C4-2B (cell line): ENCODE results near the gene ATP1A1.

ENCODE experiments used
- H3K27ac ChIP-seq: fragments of 450-650 bp; 2 replicates; pipeline ENCODE4 v1.5.1; 2017
- CTCF ChIP-seq: fragments of 450-650 bp; conservative IDR thresholded peaks from 2 replicates; pipeline ENCODE4 v1.5.1; 2017; ENCODE audit warnings: mild to moderate bottlenecking
- ZFX ChIP-seq: fragments of 450-650 bp; IDR thresholded peaks from 2 replicates; pipeline ENCODE4 v1.6.1; 2017

ATP1A1 gene

GRCh38 chr1:116408803-116409720 lies 36.0 kb downstream of the ATP1A1 start:
- TF ChIP-seq ZFX (no peak), CTCF (no peak)
- no peak overlapping the region; the same call in 1 of the 2 replicates for H3K27ac ChIP-seq

DNA sequence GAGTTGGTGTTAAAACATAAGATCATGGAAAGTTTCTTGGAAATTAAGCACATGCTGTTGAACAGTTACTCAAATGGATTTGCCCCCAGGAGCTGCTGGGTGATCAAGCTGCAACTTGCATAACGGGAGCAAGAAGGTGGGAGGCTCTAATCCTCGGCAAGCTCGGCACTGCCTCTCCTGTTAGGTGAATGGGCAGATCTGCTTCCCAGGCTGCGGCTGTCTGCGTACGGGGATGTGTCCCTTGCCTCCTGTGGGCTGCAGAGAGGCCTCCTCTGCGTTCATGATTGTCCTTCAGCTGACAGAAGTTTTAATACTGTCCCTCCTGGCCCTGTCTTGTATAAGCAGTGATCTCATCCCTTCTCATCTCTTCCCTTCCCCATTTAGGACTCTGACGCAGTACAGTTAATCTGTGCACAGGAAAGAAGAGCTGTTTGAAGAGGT lies 36.7 kb downstream of the ATP1A1 start:
- TF ChIP-seq ZFX (no peak), CTCF (no peak)
- no peak overlapping the region; the same call in 1 of the 2 replicates for H3K27ac ChIP-seq

DNA sequence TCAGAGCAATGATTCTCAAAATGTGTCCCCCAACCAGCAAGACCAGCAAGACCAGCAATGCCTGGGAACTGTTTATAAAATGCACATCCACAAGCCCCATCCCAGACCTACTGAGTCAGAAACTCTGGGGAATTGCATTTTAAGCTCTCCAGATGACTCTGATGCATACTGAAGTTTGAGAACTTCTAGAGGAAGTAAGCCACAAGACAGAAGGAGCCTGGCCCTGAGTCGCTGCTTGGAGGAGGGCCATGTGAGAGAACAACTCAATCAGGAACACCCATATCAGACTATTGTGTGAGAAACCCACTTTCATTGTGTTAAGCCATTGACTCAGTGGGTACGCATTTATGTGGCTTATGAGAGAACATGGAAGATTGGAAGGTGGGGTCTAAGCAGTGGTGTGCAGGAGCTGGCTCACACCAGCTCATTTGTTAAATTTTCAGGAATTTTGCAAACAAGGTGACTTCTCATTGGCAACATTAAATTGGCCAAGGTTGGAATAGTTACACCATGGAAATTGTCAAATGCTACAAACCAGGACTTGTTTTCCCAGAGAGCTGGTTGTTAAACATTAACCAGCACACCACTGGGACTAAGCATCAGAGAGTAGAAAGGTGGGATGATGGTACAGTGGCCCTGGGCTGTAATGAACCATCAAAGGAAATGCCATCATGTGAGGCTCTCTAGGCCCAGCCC lies 38.9 kb downstream of the ATP1A1 start:
- TF ChIP-seq CTCF = no peak

GRCh38 chr1:116412480-116412798 lies 39.4 kb downstream of the ATP1A1 start:
- no peak overlapping the region for H3K27ac ChIP-seq
- TF ChIP-seq ZFX = no peak
- no peak for TF ChIP-seq CTCF

More for the DNA sequence above, 38.9 kb downstream of the ATP1A1 start:
- H3K27ac ChIP-seq = no peak overlapping the region

DNA sequence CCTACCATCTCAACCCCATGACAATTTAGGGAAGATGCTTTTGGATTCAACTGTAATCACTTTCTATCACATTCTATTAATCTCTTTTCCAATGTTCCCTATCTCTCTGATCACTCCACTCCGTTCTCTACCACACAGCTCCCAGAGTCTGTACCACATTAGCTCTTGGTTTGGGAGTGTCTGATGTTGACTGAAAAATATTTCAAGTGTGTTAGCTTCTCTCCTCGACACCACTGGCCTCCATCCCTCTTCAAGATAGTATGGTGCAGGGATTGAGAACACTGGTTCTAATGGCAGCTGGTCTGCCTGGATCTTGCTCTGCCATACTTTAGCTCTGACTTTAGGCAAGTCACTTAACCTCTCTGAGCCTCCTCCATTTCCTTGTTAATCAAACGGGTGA lies 39.9 kb downstream of the ATP1A1 start:
- TF ChIP-seq CTCF = no peak
- H3K27ac ChIP-seq = no peak overlapping the region

DNA sequence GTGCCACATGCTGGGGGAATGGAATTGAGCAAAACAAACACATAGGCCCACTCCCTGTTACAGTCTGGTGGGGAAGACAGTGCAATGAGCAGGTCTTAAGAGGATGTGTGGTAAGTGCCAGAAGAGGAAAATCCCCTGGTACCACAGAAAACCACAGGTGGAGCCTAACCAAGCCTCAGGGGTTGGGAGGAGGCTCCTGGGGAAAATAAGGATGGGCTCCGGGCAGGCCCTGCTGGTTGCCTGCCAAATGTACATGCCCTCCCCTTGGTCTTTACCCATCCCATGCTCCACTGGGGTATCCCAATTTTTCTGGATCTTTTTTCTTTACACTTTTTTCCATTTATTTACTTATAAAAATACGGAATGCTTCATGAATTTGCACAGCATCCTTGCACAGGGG lies 40.4 kb downstream of the ATP1A1 start:
- TF ChIP-seq ZFX (no peak), CTCF (no peak)
- no peak overlapping the region for H3K27ac ChIP-seq

- H3K27ac ChIP-seq = no peak overlapping the region
These were observed 41.3 kb downstream of the ATP1A1 start for GRCh38 chr1:116414364-116414763.

More at GRCh38 chr1:116414364-116414763, 41.3 kb downstream of the ATP1A1 start:
- TF ChIP-seq CTCF (no peak), ZFX (no peak)
